ENCODE results near the gene KCNIP1.
"Not testable (repeated sequence)": the region's sequence is repeated elsewhere in the genome, so short reads cannot be mapped to it uniquely, and the experiment has no call there.

Gene KCNIP1

DNA sequence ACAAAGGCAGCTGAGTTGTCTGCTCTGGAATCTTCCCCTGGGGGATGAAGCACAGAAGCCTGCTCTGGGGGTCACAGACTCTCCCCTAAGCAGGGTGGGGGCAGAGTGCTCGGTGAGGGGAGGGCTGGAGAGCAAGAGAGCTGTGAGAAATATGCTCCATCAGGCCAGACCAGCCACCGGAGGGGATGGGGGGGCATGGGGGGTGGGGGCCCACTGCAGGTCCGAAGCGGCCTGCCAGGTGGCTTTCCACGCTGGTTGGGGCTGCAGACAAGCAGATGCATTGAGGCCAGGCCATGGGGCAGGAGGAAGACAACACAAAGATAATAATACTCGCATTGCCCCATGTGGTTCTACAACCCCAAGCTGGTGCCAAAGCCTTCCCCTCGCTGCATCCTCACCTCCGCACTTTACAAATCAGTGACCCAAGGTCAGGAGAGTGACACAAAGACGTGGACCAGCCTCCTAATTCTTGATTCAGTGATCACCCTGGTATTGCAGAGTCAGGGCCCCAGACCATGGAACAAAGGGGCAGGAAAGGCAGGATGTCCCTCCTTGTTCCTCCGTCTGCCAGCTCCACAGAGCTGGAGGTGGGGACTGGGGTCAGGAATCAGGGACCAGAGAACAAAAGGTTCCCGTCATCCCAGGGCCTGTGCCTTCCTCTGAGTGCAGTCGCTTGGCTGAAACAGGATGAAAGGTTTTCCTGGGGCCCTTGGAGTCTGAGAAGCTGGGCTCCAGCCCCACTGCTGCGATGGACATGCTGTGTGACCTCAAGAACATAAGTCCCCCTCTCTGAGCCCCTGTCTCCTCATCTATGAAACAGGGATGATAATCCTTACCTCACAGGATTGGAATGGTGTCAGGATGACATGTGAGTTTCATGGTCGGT is 242.5 kb downstream of the KCNIP1 start:
- Histone ChIP-seq H3K4me3 (ENCODE audit: low read depth, low read length) (no peak overlapping the region), H3K27me3 (ENCODE audit: control insufficient read depth, insufficient read depth, low read length) (peaks cover 2% of the 10 kb centered on the region), H3K36me3 (ENCODE audit: control insufficient read depth, insufficient read depth, low read length) (peaks cover 4% of the 10 kb centered on the region), H3K9me3 (ENCODE audit: control insufficient read depth, insufficient read depth, low read length) (no peaks in the 10 kb centered on the region), H3K9ac (ENCODE audit: low read depth, low read length) (no peak overlapping the region), H3K4me1 (ENCODE audit: control insufficient read depth, insufficient read depth, low read length) (peaks cover 3% of the 10 kb centered on the region)

DNA sequence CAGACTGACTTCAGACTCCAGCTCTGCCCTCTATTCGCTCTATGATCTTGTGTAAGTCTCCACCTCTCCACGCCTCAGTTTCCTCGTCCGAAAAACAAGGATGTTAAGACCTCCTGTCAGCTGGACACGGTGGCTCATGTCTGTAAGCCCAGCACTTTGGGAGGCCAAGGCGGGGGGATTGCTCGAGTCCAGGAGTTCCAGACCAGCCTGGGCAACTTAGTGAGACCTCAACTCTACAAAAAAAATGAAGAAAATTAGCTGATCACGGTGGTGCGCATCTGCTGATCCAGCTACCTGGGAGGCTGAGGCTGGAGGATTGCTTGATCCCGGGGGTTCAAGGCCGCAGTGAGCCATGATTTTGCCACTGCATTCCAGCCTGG is 243.1 kb downstream of the KCNIP1 start:
- H3K27me3 ChIP-seq (ENCODE audit: control insufficient read depth, insufficient read depth, low read length): peaks cover 2% of the 10 kb centered on the region
- peaks cover 4% of the 10 kb centered on the region for H3K36me3 ChIP-seq (ENCODE audit: control insufficient read depth, insufficient read depth, low read length)
- no peak overlapping the region for H3K4me3 ChIP-seq (ENCODE audit: low read depth, low read length)
- no peak overlapping the region for H3K9ac ChIP-seq (ENCODE audit: low read depth, low read length)
- H3K9me3 ChIP-seq (ENCODE audit: control insufficient read depth, insufficient read depth, low read length): no peaks in the 10 kb centered on the region
- H3K4me1 ChIP-seq (ENCODE audit: control insufficient read depth, insufficient read depth, low read length): peaks cover 3% of the 10 kb centered on the region

DNA sequence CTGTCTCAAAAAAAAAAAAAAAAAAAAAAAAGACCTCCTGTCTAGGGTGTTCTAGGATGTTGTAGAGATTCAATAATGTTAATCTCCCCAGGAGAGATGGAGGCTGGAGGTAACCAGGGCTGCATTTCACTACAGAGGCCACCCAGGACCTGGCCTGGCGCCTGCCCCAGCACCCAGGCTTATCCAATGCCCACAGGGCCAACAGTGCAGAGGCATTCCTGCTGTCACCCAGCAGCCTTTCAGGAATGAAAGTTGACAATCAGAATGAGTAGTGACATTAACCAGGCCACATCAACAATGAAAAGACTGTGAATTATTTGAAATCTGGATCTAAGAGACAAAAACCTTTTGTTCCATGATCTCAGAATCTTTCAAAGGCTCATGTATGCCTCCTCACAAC is 243.5 kb downstream of the KCNIP1 start:
- Histone ChIP-seq H3K36me3 (ENCODE audit: control insufficient read depth, insufficient read depth, low read length) (peaks cover 4% of the 10 kb centered on the region), H3K9me3 (ENCODE audit: control insufficient read depth, insufficient read depth, low read length) (no peaks in the 10 kb centered on the region), H3K4me3 (ENCODE audit: low read depth, low read length) (no peak overlapping the region), H3K27me3 (ENCODE audit: control insufficient read depth, insufficient read depth, low read length) (peaks cover 2% of the 10 kb centered on the region), H3K4me1 (ENCODE audit: control insufficient read depth, insufficient read depth, low read length) (peaks cover 3% of the 10 kb centered on the region), H3K9ac (ENCODE audit: low read depth, low read length) (no peak overlapping the region)

DNA sequence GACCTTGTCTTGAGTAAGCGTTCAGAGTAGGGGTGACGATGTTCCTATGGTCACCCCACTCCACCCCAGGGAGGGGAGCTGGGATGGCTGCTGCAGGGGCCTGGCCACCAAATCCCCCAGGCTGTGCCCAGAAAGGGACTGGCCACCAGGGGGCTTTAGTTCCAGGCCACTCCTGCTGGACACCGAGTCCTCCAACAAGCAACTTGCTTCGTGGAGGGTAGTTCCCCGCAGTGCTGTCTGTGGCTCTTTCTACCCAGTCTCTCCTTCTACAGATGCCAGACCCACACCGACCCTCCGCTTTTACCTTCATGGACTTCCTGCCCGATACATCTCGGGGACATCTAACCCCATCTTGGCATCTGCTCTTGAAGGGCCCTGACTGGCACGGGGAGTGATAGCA is 244.0 kb downstream of the KCNIP1 start:
- Histone ChIP-seq H3K4me1 (ENCODE audit: control insufficient read depth, insufficient read depth, low read length) (peaks cover 3% of the 10 kb centered on the region), H3K9ac (ENCODE audit: low read depth, low read length) (no peak overlapping the region), H3K27me3 (ENCODE audit: control insufficient read depth, insufficient read depth, low read length) (peaks cover 2% of the 10 kb centered on the region), H3K4me3 (ENCODE audit: low read depth, low read length) (no peak overlapping the region), H3K9me3 (ENCODE audit: control insufficient read depth, insufficient read depth, low read length) (no peaks in the 10 kb centered on the region), H3K36me3 (ENCODE audit: control insufficient read depth, insufficient read depth, low read length) (peaks cover 4% of the 10 kb centered on the region)

DNA sequence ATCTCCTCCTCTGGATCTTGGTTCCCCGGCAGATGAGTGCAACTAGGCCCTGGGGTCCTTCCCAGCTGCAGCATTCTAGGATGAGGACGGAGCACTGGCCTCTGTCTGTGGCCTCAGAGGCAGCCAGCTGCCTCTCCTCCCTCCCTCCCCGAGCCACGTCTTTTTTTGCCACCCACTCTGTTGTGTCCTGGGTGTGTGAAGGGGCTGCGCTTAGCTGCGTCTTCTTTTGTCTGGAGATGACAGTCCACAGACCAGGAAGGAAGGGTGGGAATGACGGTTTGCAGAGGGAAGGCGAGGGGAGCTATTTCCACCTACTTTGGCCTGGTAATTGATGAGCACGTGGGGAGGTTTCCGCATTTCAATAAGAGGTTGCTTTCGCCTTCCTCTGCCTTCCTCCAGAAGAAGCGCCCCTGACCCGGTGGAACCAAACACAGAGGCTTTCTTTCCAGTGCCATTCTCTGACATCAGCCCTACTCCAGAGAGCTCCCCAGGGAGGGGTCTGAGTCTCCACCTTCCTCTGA is 245.2 kb downstream of the KCNIP1 start:
- peaks cover 2% of the 10 kb centered on the region for H3K27me3 ChIP-seq (ENCODE audit: control insufficient read depth, insufficient read depth, low read length)
- H3K4me1 ChIP-seq (ENCODE audit: control insufficient read depth, insufficient read depth, low read length): peaks cover 3% of the 10 kb centered on the region
- H3K9me3 ChIP-seq (ENCODE audit: control insufficient read depth, insufficient read depth, low read length): no peaks in the 10 kb centered on the region
- peaks cover 4% of the 10 kb centered on the region for H3K36me3 ChIP-seq (ENCODE audit: control insufficient read depth, insufficient read depth, low read length)
- H3K4me3 ChIP-seq (ENCODE audit: low read depth, low read length): no peak overlapping the region
- H3K9ac ChIP-seq (ENCODE audit: low read depth, low read length): no peak overlapping the region

DNA sequence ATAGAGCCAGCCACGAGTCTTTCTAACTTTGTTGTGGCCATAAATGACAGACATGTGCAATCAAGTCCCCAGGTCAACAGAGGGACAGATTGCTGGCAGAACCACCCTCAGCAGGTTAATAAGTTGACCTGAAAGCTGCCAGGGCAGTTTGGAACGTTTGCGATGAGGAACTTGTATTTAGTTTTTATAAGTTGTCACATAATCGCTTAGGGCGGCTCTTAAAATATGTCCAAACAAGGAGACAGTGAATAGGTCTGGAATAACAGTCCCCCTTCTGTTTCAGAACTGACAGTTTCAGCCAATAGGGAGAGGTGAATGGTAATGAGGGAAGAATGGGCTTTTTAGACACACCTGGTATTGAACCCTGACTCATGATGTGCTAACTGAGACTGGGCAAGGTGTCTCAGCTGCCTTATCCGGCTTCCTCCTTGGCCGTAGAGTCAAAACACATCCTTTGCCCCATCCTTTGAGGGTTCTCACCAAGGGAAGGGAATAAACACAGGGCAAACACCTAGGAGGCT is 246.2 kb downstream of the KCNIP1 start:
- no peak overlapping the region for H3K9ac ChIP-seq (ENCODE audit: low read depth, low read length)
- H3K36me3 ChIP-seq (ENCODE audit: control insufficient read depth, insufficient read depth, low read length): peaks cover 4% of the 10 kb centered on the region
- H3K27me3 ChIP-seq (ENCODE audit: control insufficient read depth, insufficient read depth, low read length): peaks cover 2% of the 10 kb centered on the region
- no peak overlapping the region for H3K4me3 ChIP-seq (ENCODE audit: low read depth, low read length)
- no peaks in the 10 kb centered on the region for H3K9me3 ChIP-seq (ENCODE audit: control insufficient read depth, insufficient read depth, low read length)
- peaks cover 3% of the 10 kb centered on the region for H3K4me1 ChIP-seq (ENCODE audit: control insufficient read depth, insufficient read depth, low read length)

DNA sequence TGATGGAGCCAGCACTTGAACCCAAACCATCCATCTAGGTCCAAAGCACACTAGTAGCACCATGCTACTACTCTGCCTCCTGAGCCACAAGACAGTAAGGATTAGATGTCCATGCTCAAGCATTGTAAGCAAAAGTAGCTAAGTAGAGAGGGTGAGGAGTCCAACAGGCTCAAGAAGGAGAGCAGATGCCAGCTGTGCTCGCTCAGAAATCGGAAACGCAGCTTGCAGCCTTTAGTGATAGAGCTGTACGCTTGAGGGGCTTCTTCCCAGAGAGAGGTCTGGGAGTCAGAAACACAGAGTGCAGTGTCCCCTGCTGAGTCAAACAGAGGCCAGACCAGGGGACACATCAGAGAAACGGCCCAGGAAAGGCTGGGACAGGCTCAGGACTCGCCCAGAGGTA is 247.0 kb downstream of the KCNIP1 start:
- Histone ChIP-seq H3K27me3 (ENCODE audit: control insufficient read depth, insufficient read depth, low read length) (peaks cover 2% of the 10 kb centered on the region), H3K9me3 (ENCODE audit: control insufficient read depth, insufficient read depth, low read length) (no peaks in the 10 kb centered on the region), H3K4me1 (ENCODE audit: control insufficient read depth, insufficient read depth, low read length) (peaks cover 3% of the 10 kb centered on the region), H3K36me3 (ENCODE audit: control insufficient read depth, insufficient read depth, low read length) (peaks cover 4% of the 10 kb centered on the region), H3K9ac (ENCODE audit: low read depth, low read length) (no peak overlapping the region), H3K4me3 (ENCODE audit: low read depth, low read length) (no peak overlapping the region)

DNA sequence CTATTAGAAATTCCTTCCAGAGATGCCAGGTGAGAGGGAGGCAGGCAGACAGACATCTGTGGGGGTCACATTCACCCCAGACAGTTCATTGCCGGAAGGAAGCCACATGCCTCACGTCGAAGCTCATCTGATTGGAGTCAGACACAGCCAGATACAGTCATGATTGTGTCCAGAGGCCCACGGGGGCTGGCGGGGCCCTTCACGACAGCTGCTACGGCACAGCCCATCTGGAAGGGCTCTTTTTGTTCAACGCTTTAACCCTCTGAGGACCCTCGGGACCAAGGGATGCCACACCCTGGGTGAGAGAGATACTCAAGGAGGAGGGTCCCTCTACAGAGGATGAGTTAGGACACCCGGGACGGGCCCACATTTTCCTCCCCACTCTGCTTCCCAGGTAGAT is 247.8 kb downstream of the KCNIP1 start:
- peaks cover 4% of the 10 kb centered on the region for H3K36me3 ChIP-seq (ENCODE audit: control insufficient read depth, insufficient read depth, low read length)
- H3K9me3 ChIP-seq (ENCODE audit: control insufficient read depth, insufficient read depth, low read length): no peaks in the 10 kb centered on the region
- H3K4me3 ChIP-seq (ENCODE audit: low read depth, low read length): no peak overlapping the region
- no peaks in the 10 kb centered on the region for H3K4me1 ChIP-seq (ENCODE audit: control insufficient read depth, insufficient read depth, low read length)
- H3K9ac ChIP-seq (ENCODE audit: low read depth, low read length): no peak overlapping the region
- H3K27me3 ChIP-seq (ENCODE audit: control insufficient read depth, insufficient read depth, low read length): peaks cover 2% of the 10 kb centered on the region

DNA sequence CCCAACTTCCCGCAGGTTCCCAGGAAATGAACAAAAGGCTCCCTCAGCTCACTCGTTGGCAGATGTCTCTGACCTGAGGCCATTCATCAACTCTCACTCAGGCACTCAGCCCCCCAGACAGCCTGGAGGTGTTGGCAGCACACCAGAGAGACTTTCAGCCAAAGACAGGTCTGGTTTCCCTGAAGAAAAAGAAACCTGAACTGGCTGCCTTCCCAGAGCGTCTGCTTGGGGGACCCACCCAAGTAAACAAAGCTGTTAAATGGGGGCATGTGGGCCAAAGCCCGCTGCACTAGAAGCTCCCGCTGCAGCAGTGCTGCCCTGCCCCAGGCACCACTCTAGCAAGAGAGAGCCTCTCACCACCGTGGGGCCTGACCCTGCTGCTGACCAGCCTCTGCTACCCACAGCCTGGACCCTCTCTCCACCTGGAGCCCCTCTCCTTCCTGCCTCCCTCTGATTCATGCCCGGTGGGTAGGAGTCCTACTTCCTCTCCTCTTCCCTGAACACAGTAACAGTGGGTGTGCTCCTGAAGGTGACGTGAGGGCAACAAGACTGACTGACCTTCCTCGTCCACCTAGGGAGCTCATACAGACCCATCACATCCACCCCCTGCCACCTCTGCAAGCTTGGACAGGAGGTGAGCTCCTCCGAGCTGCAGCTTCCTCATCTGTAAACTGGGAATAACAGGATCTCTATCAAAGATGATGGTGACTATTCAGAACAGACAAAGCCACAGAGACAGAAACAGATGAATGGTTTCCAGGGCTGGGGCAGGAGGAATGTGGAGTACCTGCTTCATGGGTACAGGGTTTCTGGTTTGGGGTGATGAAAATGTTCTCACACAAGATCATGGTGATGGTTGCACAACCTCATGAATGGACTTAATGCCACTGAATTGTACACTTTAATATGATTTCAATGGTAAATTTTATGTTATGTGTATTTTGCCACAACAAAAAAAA is 248.7 kb downstream of the KCNIP1 start:
- Histone ChIP-seq H3K4me1 (ENCODE audit: control insufficient read depth, insufficient read depth, low read length) (no peaks in the 10 kb centered on the region), H3K9ac (ENCODE audit: low read depth, low read length) (no peak overlapping the region), H3K9me3 (ENCODE audit: control insufficient read depth, insufficient read depth, low read length) (no peaks in the 10 kb centered on the region), H3K27me3 (ENCODE audit: control insufficient read depth, insufficient read depth, low read length) (peaks cover 2% of the 10 kb centered on the region), H3K4me3 (ENCODE audit: low read depth, low read length) (no peak overlapping the region), H3K36me3 (ENCODE audit: control insufficient read depth, insufficient read depth, low read length) (peaks cover 2% of the 10 kb centered on the region)

DNA sequence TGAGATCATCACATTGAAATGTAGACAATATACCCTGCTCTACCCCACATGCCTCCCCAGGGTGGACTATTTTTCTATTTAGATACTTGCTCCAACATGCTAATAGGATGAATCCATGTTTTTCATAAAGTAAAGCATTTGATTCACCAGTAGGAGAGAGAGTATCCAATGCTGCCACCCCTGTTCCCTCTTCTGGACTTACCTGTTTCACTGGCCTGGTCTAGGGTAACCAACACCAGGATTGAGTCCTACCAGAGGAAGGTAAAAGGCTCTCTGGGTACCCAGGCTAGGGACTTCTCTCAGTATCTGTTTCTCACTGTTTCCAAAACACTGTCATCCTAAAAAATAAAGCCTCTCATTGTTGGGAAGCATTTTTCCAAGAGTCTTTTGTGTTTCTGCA is 249.5 kb downstream of the KCNIP1 start:
- Histone ChIP-seq H3K27me3 (ENCODE audit: control insufficient read depth, insufficient read depth, low read length) (peaks cover 2% of the 10 kb centered on the region), H3K9me3 (ENCODE audit: control insufficient read depth, insufficient read depth, low read length) (no peaks in the 10 kb centered on the region), H3K9ac (ENCODE audit: low read depth, low read length) (no peak overlapping the region), H3K4me3 (ENCODE audit: low read depth, low read length) (no peak overlapping the region), H3K36me3 (ENCODE audit: control insufficient read depth, insufficient read depth, low read length) (no peaks in the 10 kb centered on the region), H3K4me1 (ENCODE audit: control insufficient read depth, insufficient read depth, low read length) (no peaks in the 10 kb centered on the region)

DNA sequence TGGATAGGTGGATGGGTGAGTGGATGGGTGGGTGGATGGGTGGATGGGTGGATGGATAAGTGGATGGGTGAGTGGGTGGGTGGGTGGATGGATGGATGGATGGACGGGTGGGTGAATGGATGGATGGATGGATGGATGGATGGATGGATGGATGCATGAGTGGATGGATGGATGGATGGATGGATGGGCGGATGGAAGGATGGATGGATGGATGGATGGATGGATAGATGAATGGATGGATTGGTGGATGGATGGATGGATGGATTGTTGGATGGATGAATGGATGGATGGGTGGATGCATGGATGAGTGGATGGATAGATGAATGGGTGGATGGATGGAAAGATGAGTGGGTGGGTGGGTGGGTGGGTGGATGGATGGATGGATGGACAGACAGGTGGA is 250.7 kb downstream of the KCNIP1 start:
- H3K4me3 ChIP-seq (ENCODE audit: low read depth, low read length); H3K9ac ChIP-seq (ENCODE audit: low read depth, low read length); H3K9me3 ChIP-seq (ENCODE audit: control insufficient read depth, insufficient read depth, low read length); H3K36me3 ChIP-seq (ENCODE audit: control insufficient read depth, insufficient read depth, low read length); H3K27me3 ChIP-seq (ENCODE audit: control insufficient read depth, insufficient read depth, low read length); H3K4me1 ChIP-seq (ENCODE audit: control insufficient read depth, insufficient read depth, low read length): not testable (repeated sequence)
